Measurements from ENCODE around the gene RNF26.

DNA sequence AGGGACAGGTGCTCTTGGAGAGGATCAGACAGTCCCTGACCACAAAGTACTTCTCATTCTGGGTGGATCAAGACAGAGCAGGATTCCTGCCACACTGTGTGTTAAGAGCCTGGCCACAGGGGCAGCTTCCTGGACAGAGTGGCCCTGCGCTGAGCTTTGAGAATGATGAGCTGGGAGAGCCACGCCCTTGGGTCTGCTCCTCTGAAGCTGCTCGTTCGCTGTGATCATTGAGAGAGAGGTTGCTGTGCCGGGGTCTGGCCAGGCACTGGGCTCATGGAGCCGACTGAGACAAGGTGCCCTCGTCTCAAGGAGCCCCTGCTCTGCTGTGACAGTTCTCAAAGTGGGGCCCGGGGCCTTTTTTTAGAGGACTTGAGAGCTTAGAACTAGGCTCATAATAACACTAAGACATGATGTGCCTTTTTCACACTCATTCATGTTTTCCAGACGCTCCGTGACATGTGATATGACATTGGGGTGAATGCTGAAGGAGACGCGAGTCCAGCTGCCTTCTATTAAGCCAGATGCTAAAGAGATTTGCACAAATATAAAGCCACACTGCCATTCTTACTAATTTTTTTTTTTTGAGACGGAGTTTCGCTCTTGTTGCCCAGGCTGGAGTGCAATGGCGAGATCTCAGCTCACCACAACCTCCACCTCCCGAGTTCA lies 13.7 kb downstream of the RNF26 start:
- TF ChIP-seq, protein P1, sequence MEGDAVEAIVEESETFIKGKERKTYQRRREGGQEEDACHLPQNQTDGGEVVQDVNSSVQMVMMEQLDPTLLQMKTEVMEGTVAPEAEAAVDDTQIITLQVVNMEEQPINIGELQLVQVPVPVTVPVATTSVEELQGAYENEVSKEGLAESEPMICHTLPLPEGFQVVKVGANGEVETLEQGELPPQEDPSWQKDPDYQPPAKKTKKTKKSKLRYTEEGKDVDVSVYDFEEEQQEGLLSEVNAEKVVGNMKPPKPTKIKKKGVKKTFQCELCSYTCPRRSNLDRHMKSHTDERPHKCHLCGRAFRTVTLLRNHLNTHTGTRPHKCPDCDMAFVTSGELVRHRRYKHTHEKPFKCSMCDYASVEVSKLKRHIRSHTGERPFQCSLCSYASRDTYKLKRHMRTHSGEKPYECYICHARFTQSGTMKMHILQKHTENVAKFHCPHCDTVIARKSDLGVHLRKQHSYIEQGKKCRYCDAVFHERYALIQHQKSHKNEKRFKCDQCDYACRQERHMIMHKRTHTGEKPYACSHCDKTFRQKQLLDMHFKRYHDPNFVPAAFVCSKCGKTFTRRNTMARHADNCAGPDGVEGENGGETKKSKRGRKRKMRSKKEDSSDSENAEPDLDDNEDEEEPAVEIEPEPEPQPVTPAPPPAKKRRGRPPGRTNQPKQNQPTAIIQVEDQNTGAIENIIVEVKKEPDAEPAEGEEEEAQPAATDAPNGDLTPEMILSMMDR (IDR thresholded peaks at IDR 0.05), result no peak
- TF ChIP-seq POLR2A (IDR thresholded peaks at IDR 0.05), result no peak

All from lower leg skin (tissue), 3 donors.